Keratinocyte (primary cell): ENCODE measurements around the gene POU6F2.

ENCODE experiments used
- EZH2 ChIP-seq: IDR thresholded peaks from one replicate; pipeline ENCODE4 v1.6.1; 2012; ENCODE audit warnings: inconsistent platforms, mild to moderate bottlenecking, low read length, moderate library complexity
- TF ChIP-seq, protein P1 (sequence below), 3 experiments: IDR thresholded peaks in 1 of 3; conservative IDR thresholded peaks in 1 of 3; optimal IDR thresholded peaks in 1 of 3; 2 replicates in 2 of 3; 3 replicates in 1 of 3; pipeline versions ENCODE3 to v1.5.1; 2011; ENCODE audit warnings: low read length in 3 of 3, mild to moderate bottlenecking in 3 of 3, moderate library complexity in 2 of 3, control low read depth in 1 of 3, inconsistent platforms in 1 of 3; ENCODE audit not compliant: insufficient read depth in 2 of 3; ENCODE audit errors: extremely low read depth in 1 of 3

DNA sequence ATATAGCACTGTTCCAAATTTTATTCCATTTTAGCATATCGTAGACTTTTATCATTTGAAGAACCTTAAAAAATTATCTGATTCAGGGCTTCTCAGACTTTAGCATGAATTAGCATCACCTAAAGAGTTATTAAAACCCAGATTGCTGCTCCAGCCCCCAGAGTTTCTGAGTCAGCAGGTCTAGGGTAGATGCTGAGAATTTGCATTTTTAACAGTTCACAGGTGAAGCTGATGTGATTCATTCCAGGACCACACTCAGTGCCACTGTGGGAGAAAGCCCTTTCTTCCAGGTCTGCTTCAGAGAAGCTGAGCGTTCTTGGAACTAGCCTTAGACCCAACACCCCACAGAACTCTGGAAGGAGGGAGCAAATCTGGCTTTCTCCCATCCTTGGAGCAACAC lies 414.4 kb downstream of the POU6F2 start:
- no peak for TF ChIP-seq EZH2
- TF ChIP-seq, protein P1, sequence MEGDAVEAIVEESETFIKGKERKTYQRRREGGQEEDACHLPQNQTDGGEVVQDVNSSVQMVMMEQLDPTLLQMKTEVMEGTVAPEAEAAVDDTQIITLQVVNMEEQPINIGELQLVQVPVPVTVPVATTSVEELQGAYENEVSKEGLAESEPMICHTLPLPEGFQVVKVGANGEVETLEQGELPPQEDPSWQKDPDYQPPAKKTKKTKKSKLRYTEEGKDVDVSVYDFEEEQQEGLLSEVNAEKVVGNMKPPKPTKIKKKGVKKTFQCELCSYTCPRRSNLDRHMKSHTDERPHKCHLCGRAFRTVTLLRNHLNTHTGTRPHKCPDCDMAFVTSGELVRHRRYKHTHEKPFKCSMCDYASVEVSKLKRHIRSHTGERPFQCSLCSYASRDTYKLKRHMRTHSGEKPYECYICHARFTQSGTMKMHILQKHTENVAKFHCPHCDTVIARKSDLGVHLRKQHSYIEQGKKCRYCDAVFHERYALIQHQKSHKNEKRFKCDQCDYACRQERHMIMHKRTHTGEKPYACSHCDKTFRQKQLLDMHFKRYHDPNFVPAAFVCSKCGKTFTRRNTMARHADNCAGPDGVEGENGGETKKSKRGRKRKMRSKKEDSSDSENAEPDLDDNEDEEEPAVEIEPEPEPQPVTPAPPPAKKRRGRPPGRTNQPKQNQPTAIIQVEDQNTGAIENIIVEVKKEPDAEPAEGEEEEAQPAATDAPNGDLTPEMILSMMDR (optimal IDR thresholded peaks at IDR 0.05 in 1 of 3, IDR thresholded peaks at IDR 0.05 in 1 of 3, conservative IDR thresholded peaks at IDR 0.05 in 1 of 3; ENCODE audit: extremely low read depth in 1 of 3, insufficient read depth in 2 of 3, low read length in 3 of 3): no peak
